HG03457 (cell line): ENCODE measurements around the gene LCN10.
"Not testable (repeated sequence)": the region's sequence is repeated elsewhere in the genome, so short reads cannot be mapped to it uniquely, and the experiment has no call there.

Experiments
- ATAC-seq: cut with Tn5 transposase; IDR thresholded peaks from one replicate; pipeline ENCODE4 v1.9.1; 2021; ENCODE audit warnings: moderate number of reproducible peaks; ENCODE audit not compliant: unreplicated experiment

Gene LCN10

DNA sequence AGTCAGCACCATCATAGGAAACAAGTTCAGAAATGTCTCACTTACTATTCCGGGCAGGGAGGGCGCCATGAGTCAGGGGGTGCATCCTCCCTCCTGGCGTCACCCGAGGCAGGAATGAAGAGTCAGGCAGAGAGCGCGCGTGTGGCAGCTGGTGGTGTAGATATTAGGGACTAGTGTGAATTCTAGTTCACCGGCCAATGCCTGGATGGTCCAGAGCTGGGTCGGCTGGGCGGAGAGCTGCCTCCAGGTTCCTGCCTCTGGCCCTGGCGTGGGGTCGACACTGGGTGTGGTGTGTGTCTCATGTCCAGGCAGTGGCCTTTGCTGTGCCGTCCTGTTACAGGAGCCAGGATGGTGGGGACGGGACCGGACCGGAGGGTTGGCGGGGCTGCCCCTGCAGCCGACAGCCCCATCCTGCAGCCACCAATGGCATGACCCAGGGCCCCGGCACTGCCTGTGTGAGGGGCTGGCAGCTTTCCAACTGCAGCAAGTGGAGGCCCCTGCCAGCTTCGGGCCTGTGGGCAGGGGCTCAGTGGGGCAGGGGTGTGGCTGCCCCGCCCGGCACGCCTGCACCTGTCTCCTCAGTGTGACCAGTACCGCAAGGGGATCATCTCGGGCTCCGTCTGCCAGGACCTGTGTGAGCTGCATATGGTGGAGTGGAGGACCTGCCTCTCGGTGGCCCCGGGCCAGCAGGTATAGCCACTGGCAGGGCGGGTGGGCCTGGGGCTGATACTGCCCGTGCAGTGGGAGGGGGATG, 21.2 kb downstream of the LCN10 start:
- no peak for ATAC-seq

DNA sequence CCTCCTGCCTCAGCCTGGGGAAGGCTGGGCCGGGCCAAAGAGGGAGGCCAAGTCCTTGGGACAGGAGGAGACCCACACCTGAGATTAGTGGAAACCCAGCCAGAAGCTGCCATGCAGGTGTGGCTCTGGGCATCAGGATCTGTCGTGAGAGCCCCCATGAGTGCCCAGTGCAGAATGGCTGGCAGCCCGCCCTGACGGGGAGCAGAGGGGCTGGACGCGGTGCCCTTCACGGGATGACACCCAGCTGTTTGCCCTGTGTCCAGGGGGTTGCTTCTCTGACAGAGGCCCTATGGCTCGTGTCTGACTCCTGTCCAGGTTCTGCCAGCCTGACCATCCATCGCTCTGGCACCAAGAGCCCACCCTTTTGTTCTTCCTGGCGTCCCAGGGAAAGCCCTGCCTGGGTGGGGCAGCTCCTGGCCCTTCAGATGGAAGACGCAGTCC, 21.8 kb downstream of the LCN10 start:
- ATAC-seq, result no peak

DNA sequence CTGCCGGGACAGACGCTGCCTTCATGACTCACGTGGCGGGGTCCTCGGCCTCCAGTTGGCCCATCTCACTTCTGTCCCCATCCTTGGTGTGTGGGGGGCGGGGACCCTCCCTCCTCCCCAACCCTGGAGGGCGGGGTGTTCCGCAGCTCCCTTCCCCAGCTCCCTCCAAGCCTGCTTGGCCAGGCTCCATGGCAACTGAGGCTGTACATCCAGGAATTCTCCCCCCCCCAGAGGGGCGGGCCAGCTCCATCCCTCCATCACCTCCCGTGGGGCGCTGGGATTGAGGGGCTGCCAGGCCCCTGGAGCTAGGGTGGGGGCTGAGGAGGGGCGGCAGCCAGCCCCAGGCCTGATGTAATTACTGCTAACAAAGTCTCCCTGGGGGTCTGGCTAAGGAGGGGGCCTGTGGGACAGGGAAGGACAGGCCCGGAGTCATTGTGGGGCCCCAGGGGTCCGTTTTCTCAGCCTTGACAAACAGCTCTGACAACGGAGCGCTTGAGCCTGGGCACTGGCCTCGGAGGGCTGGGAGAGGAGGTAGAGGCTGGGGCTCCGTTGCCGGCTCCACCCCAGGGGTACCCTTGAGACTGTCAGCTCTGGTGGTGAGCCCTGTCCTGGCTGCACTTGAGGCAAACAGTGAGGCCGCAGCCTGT, 22.4 kb downstream of the LCN10 start:
- ATAC-seq, result no peak

DNA sequence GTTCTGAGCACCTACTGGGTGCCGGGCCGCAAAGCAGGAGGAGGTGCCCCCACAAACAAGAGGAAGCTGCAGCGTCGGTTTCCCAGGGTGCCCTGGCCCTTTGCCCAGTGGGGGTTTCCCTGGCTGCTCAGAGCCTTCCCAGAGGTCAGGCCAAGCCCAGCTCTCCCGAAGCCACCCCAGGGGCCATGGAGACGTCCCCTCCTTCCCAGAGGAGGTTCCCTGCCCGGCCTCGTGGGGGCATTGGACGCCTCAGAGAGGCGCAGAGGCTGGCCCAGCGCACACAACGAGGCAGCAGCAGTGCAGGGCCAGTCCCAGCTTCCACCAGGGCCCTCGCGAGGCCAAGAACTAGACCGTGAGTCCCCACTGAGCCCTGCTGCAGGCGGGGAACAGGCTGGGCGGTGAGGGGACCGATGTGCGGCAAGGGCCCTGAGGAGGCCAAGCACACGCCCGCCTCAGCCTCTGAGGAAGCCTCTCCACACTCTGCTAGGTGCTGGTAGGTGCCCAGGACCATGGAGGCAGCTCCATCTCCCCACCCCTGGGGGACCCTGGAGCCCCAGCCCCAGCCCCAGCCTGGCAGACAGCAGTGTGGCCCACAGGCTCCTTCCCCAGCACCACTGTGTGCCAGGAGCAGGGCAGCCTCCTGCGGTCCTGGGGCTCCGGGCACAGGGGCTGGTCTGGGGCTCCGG, 23.4 kb downstream of the LCN10 start:
- no peak for ATAC-seq

DNA sequence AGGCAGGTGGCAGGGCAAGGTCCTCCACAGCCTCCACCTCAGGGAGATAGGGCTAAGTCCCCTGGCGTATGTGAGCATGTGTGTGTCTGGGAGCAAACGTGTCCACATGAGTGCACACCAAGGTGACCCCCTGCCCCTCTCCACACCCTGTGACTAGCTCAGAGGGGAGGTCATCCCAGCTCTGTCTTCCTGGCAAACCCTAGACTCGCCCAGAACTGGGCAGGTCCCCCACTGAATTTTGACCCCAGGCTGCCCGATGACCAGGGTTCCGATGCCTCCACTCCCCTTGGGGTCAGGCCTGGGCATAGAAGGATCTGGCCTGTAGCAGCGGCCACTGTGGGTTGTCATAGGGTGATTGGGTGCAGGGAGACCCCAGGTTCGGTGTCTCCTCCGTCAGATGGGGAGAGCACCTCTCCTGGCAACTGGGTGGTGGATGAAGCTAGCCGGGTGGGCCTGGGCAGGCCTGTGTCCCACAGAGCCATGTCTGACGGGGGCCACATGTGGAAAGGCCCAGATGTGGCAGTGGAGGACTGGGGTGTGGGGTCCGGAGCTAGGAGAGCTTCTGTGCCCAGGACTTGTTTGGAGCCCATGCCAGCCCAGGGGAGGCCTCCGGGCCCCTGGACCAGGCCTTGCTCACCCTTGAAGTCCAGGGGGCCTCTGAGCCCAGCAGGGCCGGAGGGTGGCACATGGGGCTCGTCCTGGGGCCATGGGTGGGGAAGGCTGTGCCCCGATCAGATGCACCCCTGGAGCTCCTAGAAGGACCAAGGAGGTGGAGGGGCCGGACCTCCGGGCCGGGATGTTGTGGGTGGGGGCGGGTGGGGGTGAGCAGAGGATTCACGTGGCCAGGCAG, 24.2 kb downstream of the LCN10 start:
- no peak for ATAC-seq

DNA sequence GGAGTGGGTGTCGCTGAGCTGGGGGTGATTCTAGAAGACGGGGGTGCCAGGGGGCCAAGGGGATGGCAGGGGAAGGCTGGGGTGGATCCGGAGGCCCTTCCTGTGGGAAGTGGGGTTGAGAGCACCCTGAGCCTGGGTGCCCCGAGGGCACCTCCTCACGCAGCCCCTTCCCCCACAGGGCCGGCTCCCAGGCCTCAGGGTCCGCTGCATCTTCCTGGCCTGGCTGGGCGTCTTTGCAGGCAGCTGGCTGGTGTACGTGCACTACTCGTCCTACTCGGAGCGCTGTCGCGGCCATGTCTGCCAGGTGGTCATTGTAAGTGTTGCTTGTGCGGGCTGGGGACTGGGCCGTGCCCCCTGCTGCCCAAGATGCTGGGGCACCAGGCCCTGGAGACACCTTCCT, 25.3 kb downstream of the LCN10 start:
- ATAC-seq, result no peak

DNA sequence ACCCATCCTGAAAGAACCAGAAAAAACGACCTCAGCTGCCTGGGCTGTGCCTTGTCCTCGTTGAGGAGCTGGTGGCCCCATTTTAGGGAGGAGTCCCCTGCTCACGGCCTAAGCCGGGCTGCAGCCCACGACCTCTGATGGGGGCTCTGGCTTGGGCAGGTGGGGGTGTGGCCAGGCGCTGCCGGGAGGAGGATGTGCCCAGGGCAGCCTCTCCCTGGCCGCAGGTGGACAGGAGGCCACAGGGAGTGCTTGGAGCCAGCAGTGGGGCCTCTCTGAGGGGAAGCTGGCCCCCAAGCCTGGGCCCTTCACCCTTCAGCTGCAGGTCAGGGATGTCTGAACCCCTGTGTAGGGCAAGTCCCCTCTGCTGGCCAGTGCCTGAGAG, 27.9 kb downstream of the LCN10 start:
- ATAC-seq, result no peak

DNA sequence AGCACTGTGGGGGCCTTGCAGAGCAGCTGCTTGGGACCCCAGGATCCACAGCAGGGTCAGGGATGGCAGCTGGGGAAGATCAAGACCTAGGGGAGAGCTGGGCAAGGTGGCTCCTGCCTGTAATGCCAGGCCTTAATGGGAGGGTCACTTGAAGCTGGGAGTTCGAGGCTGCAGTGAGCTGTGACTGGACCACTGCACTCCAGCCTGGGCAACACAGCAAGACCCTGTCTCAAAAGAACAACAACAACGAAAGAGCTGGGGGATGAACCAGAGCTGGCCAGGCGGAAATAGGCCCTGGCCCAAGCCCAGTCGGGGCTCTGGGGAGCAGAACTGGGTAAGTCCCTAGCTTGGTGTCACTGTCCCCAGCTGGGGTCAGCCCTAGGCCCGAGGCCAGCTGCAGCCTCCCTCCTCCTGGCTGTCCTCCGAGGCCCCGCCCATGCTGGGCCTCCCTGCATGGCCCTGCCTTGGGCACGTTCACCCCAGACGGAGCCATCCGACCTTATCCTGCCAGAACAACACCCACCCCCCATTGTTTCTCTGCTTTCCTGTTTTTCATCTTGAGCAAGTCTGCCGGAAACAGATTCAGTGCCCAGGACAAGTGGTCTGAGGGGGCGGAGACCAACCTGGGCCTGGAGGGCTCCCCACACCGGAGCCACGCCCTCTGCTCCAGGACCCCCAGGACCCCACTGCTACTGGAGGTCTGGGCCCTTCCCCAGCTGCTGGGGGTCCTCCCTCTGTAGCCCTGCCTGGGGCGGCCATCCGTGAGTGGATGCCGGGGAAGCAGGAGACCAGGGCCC, 28.4 kb downstream of the LCN10 start:
- no peak for ATAC-seq

DNA sequence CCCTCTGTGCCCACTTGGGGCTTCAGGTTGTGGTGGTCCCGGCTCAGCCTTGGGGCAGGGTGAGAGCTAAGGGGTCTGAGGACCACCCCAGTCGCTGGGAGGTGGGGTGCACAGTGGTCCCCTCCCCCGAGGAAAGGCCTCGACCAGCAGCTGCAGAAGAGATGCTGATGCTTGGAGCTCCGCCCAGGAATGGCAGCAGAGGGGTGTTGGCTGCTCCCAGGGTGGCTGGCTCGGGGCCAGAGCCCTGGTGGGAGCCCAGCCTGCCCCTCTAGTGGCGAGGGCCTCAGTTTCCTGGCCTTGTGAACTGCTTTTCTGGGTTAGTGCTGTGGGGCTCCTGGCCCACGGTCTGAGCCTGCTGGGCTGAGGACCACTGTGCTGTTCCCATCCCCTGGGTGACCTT, 29.2 kb downstream of the LCN10 start:
- ATAC-seq, result no peak

DNA sequence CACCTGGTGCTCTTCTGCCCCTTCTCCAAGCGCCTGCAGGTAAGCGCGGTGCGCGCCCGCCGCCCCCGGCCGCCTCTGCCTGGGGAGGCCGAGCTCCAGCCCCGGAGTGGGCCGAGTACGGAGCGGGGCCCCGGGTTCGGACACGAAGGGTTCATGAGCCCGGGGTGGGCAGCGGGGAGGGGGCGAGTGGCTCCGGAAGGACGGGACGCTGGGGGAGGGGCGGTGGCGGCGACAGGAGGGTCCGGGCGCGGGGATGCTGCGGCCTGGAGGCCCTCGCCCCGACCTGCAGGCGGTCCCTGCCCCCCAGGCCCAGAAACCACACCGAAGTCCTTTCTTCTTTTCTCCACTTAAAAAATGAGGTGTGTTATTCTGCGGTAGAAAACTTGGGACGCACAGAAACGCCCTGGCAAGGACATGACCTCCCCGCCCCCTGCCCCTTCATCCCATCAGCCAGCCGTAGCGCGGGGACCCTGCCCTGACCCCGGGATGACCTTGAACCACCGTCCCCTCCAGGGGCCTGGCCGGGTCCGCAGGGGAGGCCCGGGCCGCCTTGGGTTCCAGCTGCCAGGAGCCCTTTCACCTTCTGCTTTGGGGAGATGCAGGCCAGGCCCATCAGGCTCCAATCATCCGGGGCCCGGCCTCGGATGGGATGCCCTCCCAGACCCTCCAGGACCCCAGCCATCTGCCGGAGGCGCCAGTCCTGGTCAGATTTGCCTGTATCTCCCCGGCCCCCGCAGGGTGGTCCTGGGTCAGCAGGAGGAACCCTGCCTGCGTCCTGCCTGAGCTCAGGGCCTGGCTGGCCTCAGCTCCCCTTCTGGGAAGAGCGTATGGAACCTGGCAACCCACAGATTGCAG, 29.8 kb downstream of the LCN10 start:
- ATAC-seq, result no peak

DNA sequence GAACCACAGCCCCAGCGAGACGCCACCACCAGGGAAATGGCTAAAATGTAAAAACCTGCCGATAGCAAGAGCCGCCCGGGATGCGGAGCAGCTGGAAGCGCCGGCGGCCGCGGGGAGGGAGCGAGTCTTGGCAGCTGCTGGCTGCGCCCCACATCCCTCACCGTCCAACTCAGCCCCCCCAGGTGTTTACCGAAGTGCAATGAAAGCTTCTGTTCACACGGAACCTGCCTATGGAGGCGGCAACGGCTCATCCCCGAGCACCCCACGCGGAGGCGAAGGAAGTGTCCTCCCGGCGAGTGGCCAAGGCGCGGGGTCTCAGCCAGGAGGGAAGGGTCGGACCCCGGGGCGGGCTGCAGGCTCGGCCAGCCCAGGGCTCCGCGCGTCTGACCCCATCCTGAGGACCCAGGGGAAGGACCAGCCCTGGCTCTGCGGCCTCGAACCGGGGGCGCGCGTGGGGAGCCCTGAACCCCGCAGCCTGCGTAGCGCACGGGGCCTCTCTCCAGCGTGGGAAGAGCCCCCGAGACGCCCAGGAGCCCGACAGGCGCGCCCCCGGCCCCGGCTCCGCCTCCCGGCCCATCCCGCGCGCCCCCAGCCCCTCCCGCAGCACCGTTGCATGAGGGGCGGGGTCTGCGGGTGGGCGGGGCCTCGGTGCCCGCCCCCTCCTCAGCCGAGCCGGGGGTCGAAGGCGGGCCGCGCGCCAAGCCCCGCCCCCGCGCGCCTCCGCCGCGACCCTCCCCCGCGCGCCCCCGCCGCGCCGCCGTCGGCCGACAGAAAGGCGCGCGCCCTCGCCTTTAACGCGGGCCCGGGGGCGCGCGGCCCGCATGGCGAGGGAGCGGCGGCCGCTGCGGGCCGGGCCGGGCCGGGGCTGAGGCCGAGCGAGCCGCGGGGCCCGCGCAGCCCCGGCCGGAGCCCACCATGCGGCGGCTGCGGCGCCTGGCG, 30.7 kb downstream of the LCN10 start, which contains the start of gene DIPK1B:
Gene DIPK1B (plus strand): TSS at position 822 of the 939 bp plus-strand sequence. CDS start 94 bp downstream, at position 916.
- no peak for ATAC-seq

DNA sequence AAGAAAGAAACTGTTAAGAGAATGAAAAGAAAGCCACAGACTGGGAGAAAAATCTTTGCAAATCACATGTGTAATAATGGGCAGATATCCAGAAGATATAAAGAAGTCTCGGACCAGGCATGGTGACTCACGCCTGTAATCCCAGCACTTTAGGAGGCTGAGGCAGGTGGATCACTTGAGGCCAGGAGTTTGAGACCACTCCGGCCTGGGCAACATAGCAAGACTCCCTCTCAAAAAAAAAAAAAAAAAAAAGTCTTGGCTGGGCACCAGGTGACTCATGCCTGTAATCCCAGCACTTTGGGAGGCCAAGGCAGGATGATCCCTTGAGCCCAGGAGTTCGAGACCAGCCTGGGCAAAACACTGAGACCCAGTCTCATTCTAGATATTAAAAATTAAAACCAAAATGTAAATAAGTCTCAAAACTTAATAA, 31.5 kb downstream of the LCN10 start:
- not testable (repeated sequence) for ATAC-seq

DNA sequence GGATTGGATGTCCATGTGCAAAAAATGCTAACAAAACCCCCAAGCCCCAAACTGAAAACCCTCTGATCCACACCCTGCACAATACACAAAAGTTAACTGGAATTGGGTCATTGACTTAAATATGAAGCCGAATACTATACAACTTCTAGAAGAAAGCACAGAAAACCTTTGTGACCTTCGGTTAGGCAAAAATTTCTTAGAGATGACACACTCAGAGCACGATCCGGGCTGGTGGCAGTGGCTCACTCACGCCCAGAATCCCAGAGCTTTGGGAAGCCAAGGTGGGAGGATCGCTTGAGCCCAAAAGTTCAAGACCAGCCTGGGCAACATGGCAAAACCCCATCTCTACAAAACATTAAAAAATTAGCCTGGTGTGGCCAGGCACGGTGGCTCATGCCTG, 32.2 kb downstream of the LCN10 start:
- ATAC-seq, result no peak

DNA sequence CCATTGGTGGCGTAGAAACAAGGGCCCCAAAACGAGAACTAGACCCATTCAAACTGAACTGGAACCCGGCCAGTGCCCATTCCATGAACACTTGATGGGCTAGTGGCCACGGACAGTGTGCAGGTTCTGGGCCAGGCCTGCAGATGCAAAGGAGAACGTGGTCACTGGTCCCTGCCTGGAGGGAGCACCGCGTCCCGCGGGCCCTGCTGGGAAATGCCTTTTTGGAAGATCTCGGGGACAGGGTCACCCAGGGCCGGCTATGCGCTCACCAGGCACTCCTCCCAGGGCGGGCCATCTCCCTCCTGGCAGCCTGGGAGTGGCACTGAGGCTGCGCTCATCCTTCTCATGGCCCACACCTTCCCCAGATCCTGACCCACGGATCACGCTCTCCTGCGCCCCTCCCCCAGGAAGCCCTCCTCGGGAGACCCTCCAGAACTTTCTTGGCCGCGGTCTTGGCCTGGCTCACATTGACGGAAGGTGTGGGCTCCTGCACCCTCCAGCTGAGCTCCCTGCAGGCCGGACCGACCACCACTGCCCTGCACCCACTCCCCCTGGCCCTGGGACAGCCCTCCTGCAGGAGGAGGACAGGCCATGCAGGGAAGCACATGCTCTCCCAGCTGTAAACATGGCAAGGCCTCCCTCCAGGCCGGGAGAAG, 33.2 kb downstream of the LCN10 start:
- no peak for ATAC-seq

DNA sequence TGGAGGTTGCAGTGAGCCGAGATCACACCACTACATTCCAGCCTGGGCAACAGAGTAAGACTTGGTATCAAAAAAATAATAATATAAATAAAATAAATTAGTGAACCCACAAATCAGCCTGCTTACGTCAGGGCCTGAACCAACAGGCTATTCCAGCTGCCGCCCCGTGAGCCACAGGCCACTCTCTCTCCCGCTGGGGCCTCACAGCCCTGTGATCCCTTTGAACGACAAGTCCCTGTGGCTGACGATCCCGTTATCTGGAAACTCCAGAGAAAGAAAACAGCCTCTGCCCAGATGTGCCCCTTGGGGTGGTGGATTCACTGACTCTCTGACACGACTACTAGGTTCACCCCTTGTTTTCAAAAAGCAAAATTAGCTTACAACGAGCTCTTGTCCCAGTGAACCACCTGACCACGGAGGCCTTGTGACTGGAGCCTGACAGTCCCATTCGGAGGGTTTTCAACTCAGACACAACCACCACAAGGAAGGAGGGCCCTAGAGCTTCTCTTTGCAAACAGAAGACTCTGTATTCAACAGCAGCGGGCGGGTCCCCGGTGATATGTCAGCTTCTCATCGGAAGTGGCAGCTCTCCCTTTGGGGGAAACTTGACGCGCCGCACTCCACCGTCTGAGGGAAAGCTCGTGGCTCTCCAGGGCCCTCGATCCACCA, 34.8 kb downstream of the LCN10 start:
- ATAC-seq, result no peak

DNA sequence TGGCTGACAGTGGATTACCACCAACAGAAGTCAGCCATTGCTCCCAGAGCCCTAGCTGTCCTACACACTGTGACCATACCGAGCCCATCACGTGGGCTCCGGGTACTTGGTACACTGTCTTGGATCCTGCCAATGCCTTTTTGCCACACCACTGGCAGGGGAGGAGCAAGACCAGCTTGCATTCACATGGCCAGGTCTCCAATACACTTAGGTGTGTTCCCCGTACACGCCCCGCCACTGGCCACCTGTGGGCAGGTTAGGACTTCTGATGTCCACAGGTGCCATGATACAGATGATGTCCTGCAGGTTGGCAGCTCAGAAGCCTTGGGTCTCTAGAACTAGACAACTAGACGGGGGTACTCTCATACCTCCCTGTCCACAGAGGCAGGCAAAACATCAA, 35.7 kb downstream of the LCN10 start:
- ATAC-seq, result no peak

DNA sequence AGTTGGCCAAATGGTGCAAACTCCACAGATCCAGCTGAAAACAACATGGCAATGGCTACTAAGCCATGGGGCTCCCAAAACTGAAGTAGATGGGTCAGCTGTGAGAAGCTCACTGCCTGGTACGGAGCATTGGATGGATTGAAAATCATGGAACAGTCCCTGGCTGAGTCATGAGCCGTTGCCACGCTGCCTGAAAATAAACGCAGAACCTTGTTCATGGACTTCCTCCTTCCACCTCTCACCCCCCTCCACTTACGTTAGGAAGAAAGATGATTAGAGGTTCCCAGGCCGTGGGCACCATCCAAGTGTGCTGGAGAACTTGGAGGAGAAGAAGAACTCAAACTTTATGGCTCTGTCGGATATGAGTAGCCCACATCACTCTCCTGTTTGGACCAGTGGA, 37.2 kb downstream of the LCN10 start:
- no peak for ATAC-seq
